Muscle of arm (tissue), 14 donors: ENCODE results near the gene TECTA. TPM values are rescaled to one million over a fixed set of nuclear protein-coding genes. Genes with fewer than 3 reads are reported as not detected.

Experiments used
- DNase-seq: peaks from one replicate; pipeline ENCODE4 v3.0.0-alpha.2; 2013
- long read RNA-seq, 11 donors: transcript quantifications; one replicate each; lab custom pipeline, GENCODE V29; 2026
- polyA plus RNA-seq, 12 donors: library from polyadenylated mRNA; unstranded; fragments of 120-200 nt; gene quantifications; one replicate each; pipeline ENCODE4 v1.2.1, GENCODE V29; 2013; ENCODE audit not compliant: insufficient read length in 12 of 12

Gene TECTA
- polyA plus RNA-seq: 1 to 10 TPM in 10 of 12 donors, not detected in 2; 1.1 to 2.2 (median 1.6) TPM
- long read RNA-seq, donor 1: 0 reads
- long read RNA-seq, donor 2: 0 reads
- long read RNA-seq, donor 3: 0 reads
- long read RNA-seq, donor 4: 0 reads
- long read RNA-seq, donor 5: 0 reads
- long read RNA-seq, donor 6: 0 reads
- long read RNA-seq, donor 7: 0 reads
- long read RNA-seq, donor 8: 0 reads
- long read RNA-seq, donor 9: 0 reads
- long read RNA-seq, donor 10: 0 reads
- long read RNA-seq, donor 11: 0 reads

GRCh38 chr11:121100943-121101342, at the start of gene TECTA:
Gene TECTA, plus strand, starts transcription at chr11:121101243. Its CDS starts 1,423 bp downstream, at chr11:121102666.
- no peak for DNase-seq

GRCh38 chr11:121053244-121053643, 47.8 kb upstream of the TECTA start:
- DNase-seq: no peak

GRCh38 chr11:121054266-121054665, 46.8 kb upstream of the TECTA start:
- no peak for DNase-seq

GRCh38 chr11:121055076-121055475, 46.0 kb upstream of the TECTA start:
- no peak for DNase-seq

GRCh38 chr11:121057922-121058321, 43.1 kb upstream of the TECTA start:
- no peak for DNase-seq

- DNase-seq: no peak
These were observed 42.1 kb upstream of the TECTA start for GRCh38 chr11:121058941-121059340.

- no peak for DNase-seq
These were observed 41.4 kb upstream of the TECTA start for GRCh38 chr11:121059605-121060004.

GRCh38 chr11:121063728-121064127, 37.3 kb upstream of the TECTA start:
- DNase-seq: no peak

GRCh38 chr11:121066623-121067022, 34.4 kb upstream of the TECTA start:
- DNase-seq: no peak

- DNase-seq: no peak
These were observed 34.0 kb upstream of the TECTA start for GRCh38 chr11:121067026-121067425.

GRCh38 chr11:121067453-121067852, 33.6 kb upstream of the TECTA start:
- DNase-seq: no peak

- DNase-seq: peak; percentile 53
These were observed 32.9 kb upstream of the TECTA start for GRCh38 chr11:121067962-121068647.

GRCh38 chr11:121068787-121069186, 32.3 kb upstream of the TECTA start:
- no peak for DNase-seq

GRCh38 chr11:121070951-121071845, 29.8 kb upstream of the TECTA start:
- DNase-seq: no peak

GRCh38 chr11:121071846-121072450, 29.1 kb upstream of the TECTA start:
- DNase-seq: peak; percentile 13

GRCh38 chr11:121081321-121081720, 19.7 kb upstream of the TECTA start:
- DNase-seq: no peak

- DNase-seq: no peak
These were observed 18.8 kb upstream of the TECTA start for GRCh38 chr11:121082219-121082618.

GRCh38 chr11:121082670-121083069, 18.4 kb upstream of the TECTA start:
- no peak for DNase-seq

- no peak for DNase-seq
These were observed 14.2 kb upstream of the TECTA start for GRCh38 chr11:121086866-121087265.

- no peak for DNase-seq
These were observed 11.5 kb upstream of the TECTA start for GRCh38 chr11:121089566-121089965.

- DNase-seq: no peak
These were observed 10.8 kb upstream of the TECTA start for GRCh38 chr11:121090145-121090721.
